Measurements from ENCODE around the gene RORB.

Gene RORB

DNA sequence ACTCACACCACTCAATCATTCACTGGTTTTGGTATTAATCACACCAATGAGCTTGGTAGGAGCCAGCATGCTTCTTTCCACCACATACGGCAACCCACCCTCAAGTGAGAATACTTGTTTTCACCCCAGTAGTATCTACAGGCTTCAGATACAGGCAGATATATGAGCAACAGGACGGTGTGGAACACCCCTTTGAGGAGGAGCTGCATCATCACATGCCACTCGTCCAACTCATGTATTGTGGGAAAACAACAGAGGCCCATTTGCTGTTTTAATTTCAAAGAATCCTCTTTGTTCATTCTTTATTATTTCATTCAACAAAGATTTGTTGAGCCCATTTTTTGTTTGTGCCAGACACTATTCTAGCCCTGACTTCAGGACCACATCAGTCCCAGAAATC is 46.0 kb downstream of the RORB start:
- no peak overlapping the region for H3K27ac ChIP-seq (ENCODE audit: low read length)
- no peaks in the 10 kb centered on the region for H3K4me1 ChIP-seq (ENCODE audit: control insufficient read depth, insufficient read depth, low read length)
- no peak overlapping the region for H3K9ac ChIP-seq (ENCODE audit: low read length in 2 of 2)
- H3K9me3 ChIP-seq (ENCODE audit: control insufficient read depth in 2 of 2, low read length in 2 of 2), result no peaks in the 10 kb centered on the region
- H3K27me3 ChIP-seq (ENCODE audit: control insufficient read depth in 1 of 2, insufficient read depth in 2 of 2, low read length in 2 of 2), result no peaks in the 10 kb centered on the region
- H3K4me3 ChIP-seq (ENCODE audit: low read length in 2 of 2), result no peak overlapping the region
- H3K36me3 ChIP-seq (ENCODE audit: control insufficient read depth in 2 of 2, insufficient read depth in 2 of 2, low read length in 2 of 2), result no peaks in the 10 kb centered on the region

DNA sequence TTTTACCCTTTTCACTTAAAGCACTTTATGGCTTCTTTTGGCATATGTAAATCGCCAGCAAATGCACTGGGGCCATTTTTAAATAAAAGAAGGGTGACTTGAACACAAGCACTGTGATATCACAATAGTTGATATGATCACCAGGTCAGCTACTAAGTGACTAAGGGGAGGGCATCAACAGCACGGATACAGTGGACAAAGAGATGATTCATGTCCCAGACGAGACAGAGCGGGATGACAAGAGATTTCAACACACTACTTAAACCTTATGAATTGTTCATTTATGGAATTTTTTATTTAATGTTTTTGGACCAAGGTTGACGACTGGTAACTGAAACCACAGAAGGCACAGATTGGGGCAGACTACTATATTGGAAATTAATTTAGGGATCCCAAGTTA is 54.1 kb downstream of the RORB start:
- H3K9ac ChIP-seq (ENCODE audit: low read length in 2 of 2), result no peak overlapping the region

DNA sequence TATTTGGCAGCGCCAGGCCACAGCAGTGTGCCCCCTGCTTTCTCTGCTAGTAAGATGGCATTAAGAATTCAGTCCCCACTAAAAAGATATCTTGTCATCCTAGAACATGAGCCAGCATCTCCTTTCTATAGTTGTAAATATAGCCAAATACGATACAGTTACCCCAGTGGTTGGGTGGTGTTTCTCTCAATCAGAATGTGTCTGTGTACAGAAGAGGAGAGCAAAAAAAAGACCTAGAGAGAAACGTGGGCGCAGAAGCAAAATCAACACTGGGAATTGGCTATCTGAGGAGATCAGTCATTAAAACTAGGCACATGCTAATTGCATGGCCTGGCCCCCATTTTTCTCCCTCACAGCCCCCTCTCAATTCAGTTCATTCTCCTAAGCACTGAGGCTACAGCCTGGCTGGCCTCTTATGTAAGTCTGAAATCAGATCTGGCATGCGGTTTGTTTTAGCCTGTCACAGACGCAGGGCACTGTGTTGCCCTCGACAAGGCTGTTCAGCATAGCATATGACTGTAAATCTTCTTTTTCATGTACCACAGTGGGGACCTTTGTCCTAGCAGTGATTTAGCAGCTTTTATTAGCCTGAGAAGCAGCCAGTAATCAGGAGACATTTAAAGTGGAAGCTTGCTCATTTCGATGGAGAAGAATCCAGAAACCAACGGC is 57.8 kb downstream of the RORB start:
- Histone ChIP-seq H3K4me3 (ENCODE audit: low read length in 2 of 2) (no peak overlapping the region), H3K27ac (ENCODE audit: low read length) (no peak overlapping the region), H3K27me3 (ENCODE audit: control insufficient read depth in 1 of 2, insufficient read depth in 2 of 2, low read length in 2 of 2) (no peaks in the 10 kb centered on the region), H3K9me3 (ENCODE audit: control insufficient read depth in 2 of 2, low read length in 2 of 2) (no peaks in the 10 kb centered on the region), H3K9ac (ENCODE audit: low read length in 2 of 2) (no peak overlapping the region), H3K36me3 (ENCODE audit: control insufficient read depth in 2 of 2, insufficient read depth in 2 of 2, low read length in 2 of 2) (no peaks in the 10 kb centered on the region), H3K4me1 (ENCODE audit: control insufficient read depth, insufficient read depth, low read length) (no peaks in the 10 kb centered on the region)

More for the DNA sequence above, 54.1 kb downstream of the RORB start:
- H3K27me3 ChIP-seq (ENCODE audit: control insufficient read depth in 1 of 2, insufficient read depth in 2 of 2, low read length in 2 of 2), result no peaks in the 10 kb centered on the region
- H3K4me3 ChIP-seq (ENCODE audit: low read length in 2 of 2), result no peak overlapping the region
- H3K9me3 ChIP-seq (ENCODE audit: control insufficient read depth in 2 of 2, low read length in 2 of 2), result no peaks in the 10 kb centered on the region
- no peak overlapping the region for H3K27ac ChIP-seq (ENCODE audit: low read length)
- H3K4me1 ChIP-seq (ENCODE audit: control insufficient read depth, insufficient read depth, low read length), result no peaks in the 10 kb centered on the region
- no peaks in the 10 kb centered on the region for H3K36me3 ChIP-seq (ENCODE audit: control insufficient read depth in 2 of 2, insufficient read depth in 2 of 2, low read length in 2 of 2)

DNA sequence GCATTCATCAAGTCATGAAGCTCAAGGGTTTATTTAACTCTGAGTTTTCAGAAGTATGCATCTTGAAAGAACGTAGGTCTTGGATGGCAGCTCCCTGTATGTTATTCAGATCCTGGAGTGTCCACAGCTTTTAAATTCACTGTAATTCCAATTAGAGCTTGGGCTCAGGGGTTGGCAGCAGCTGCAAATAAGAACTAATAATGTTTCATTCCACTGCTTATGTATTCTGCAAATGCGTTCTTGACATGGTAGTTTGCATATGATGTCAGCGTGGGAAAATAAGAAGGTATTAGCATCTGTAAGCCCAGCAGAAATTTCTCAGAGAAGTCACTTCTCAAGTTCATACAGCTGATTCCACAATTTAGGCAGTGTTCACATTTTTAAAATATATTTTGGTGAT is 58.4 kb downstream of the RORB start:
- no peaks in the 10 kb centered on the region for H3K27me3 ChIP-seq (ENCODE audit: control insufficient read depth in 1 of 2, insufficient read depth in 2 of 2, low read length in 2 of 2)
- no peak overlapping the region for H3K27ac ChIP-seq (ENCODE audit: low read length)
- H3K4me1 ChIP-seq (ENCODE audit: control insufficient read depth, insufficient read depth, low read length), result no peaks in the 10 kb centered on the region
- H3K36me3 ChIP-seq (ENCODE audit: control insufficient read depth in 2 of 2, insufficient read depth in 2 of 2, low read length in 2 of 2), result no peaks in the 10 kb centered on the region
- H3K4me3 ChIP-seq (ENCODE audit: low read length in 2 of 2), result no peak overlapping the region
- no peaks in the 10 kb centered on the region for H3K9me3 ChIP-seq (ENCODE audit: control insufficient read depth in 2 of 2, low read length in 2 of 2)
- H3K9ac ChIP-seq (ENCODE audit: low read length in 2 of 2), result no peak overlapping the region

DNA sequence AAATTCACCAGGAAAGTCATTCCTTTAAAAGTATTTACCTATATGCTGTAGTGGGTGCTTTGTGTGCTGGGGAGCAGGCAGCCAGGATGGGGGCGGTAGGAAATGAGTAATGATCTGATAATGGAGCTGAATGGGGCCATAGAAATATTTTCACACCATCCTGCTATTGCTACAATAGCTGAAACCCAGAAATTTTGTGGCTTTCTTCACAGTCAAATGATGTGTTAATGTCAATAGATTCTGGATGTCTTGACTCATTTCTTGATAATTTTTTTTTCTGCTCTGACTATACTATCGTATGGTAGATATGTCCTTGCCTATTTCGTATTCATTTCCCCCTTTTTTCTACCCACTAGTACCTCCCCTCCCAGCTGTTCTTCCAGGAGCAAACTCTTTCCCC is 59.5 kb downstream of the RORB start:
- Histone ChIP-seq H3K27ac (ENCODE audit: low read length) (no peak overlapping the region), H3K4me1 (ENCODE audit: control insufficient read depth, insufficient read depth, low read length) (no peaks in the 10 kb centered on the region), H3K9ac (ENCODE audit: low read length in 2 of 2) (no peak overlapping the region), H3K36me3 (ENCODE audit: control insufficient read depth in 2 of 2, insufficient read depth in 2 of 2, low read length in 2 of 2) (no peaks in the 10 kb centered on the region), H3K27me3 (ENCODE audit: control insufficient read depth in 1 of 2, insufficient read depth in 2 of 2, low read length in 2 of 2) (no peaks in the 10 kb centered on the region), H3K9me3 (ENCODE audit: control insufficient read depth in 2 of 2, low read length in 2 of 2) (no peaks in the 10 kb centered on the region), H3K4me3 (ENCODE audit: low read length in 2 of 2) (no peak overlapping the region)

DNA sequence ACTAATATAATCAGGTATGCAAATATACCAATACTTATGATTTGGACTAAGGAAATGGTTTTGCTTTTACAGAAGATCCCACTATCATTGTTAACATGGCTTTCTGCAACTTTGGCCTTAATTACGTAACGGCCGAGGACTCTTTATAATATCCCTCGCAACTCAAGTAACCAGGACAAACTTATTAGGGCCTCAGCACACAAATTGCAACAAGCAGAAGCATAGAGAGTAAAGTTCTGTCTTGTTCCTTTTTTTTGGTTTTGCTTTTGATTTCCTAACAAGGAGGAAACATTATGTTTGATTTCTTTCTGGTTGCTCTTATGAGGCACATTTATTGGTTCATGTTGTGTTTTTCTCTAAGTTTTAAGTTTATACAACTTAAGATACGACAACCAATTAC is 60.4 kb downstream of the RORB start:
- Histone ChIP-seq H3K9ac (ENCODE audit: low read length in 2 of 2) (no peak overlapping the region), H3K9me3 (ENCODE audit: control insufficient read depth in 2 of 2, low read length in 2 of 2) (no peaks in the 10 kb centered on the region), H3K27ac (ENCODE audit: low read length) (no peak overlapping the region), H3K4me1 (ENCODE audit: control insufficient read depth, insufficient read depth, low read length) (no peaks in the 10 kb centered on the region), H3K36me3 (ENCODE audit: control insufficient read depth in 2 of 2, insufficient read depth in 2 of 2, low read length in 2 of 2) (no peaks in the 10 kb centered on the region), H3K4me3 (ENCODE audit: low read length in 2 of 2) (no peak overlapping the region), H3K27me3 (ENCODE audit: control insufficient read depth in 1 of 2, insufficient read depth in 2 of 2, low read length in 2 of 2) (no peaks in the 10 kb centered on the region)

DNA sequence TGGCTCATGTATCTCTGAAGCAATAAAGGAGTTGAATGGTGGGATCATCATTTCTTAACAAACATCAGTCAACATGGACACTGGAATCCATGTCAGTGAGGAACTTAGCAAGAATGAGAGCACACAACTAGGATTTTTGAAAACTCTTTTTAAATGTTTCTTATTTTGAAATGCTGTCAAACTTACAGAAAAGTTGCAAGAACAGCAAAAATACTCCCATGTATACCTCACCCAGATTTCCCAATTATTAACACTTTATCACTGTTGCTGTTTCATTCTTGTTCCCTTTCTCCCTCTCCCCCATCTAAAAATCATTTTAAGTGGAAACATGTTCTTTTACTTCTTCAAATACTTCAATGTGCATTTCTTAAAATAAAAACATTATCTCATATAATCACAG is 65.5 kb downstream of the RORB start:
- Histone ChIP-seq H3K9me3 (ENCODE audit: control insufficient read depth in 2 of 2, low read length in 2 of 2) (no peaks in the 10 kb centered on the region), H3K27ac (ENCODE audit: low read length) (no peak overlapping the region), H3K27me3 (ENCODE audit: control insufficient read depth in 1 of 2, insufficient read depth in 2 of 2, low read length in 2 of 2) (no peaks in the 10 kb centered on the region), H3K4me1 (ENCODE audit: control insufficient read depth, insufficient read depth, low read length) (no peaks in the 10 kb centered on the region), H3K36me3 (ENCODE audit: control insufficient read depth in 2 of 2, insufficient read depth in 2 of 2, low read length in 2 of 2) (no peaks in the 10 kb centered on the region), H3K4me3 (ENCODE audit: low read length in 2 of 2) (no peak overlapping the region), H3K9ac (ENCODE audit: low read length in 2 of 2) (no peak overlapping the region)

DNA sequence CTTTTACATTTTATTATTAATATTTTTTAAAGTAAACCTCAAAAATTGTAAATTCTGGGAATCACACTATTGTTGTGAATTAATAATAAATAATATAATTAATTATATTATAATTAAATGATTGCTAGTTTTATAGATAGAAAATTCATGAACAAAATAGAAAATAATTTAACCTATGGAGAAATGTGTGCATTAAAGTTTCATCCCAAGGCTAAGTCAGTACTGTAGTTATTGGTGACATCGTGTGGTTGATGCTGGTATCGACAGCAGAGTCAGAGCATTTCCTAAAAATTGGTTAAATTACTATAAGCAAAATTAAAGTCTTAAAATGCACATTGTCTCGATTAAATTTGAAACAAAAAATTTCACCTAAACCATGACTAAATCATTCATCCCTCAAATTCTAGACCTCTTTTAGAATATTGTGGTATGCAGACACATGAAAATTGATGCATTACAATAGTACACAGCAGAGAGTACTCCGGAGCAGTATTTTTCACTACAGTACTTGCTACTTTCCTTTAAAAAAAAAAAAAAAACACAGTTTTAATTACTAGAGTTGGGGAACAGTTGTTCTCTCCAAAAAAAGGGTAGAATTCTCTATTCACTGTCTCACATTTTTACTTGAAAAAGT is 73.9 kb downstream of the RORB start:
- Histone ChIP-seq H3K4me1 (ENCODE audit: control insufficient read depth, insufficient read depth, low read length) (no peaks in the 10 kb centered on the region), H3K9me3 (ENCODE audit: control insufficient read depth in 2 of 2, low read length in 2 of 2) (no peaks in the 10 kb centered on the region), H3K36me3 (ENCODE audit: control insufficient read depth in 2 of 2, insufficient read depth in 2 of 2, low read length in 2 of 2) (no peaks in the 10 kb centered on the region), H3K9ac (ENCODE audit: low read length in 2 of 2) (no peak overlapping the region), H3K4me3 (ENCODE audit: low read length in 2 of 2) (no peak overlapping the region), H3K27me3 (ENCODE audit: control insufficient read depth in 1 of 2, insufficient read depth in 2 of 2, low read length in 2 of 2) (no peaks in the 10 kb centered on the region), H3K27ac (ENCODE audit: low read length) (no peak overlapping the region)

DNA sequence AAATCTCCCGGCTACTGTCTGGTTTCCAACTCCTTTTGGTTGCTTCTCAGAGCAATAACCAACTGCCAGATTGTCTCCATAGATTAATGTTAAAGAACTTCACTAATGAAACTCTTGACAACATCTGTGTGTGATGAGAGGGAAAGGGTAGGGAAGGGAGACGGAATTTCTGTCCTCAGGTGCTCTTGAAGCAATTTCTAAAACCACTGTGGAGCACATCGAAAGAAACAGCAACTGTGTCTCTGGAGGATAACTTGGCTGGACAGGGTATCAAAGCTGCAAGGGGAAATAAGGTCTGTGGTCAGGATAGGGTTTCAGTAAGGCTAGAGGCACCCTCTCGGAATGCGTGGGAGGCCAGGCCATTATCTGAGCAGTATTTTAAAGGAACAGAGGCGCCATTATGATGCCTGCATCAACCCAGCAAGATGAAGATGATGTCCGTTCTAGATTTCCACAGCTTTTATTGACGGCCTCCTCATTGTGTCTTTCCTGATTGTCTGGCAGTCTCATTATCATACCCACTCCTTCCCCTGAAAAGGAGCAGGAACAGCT is 76.6 kb downstream of the RORB start:
- Histone ChIP-seq H3K9me3 (ENCODE audit: control insufficient read depth in 2 of 2, low read length in 2 of 2) (no peaks in the 10 kb centered on the region), H3K27ac (ENCODE audit: low read length) (no peak overlapping the region), H3K36me3 (ENCODE audit: control insufficient read depth in 2 of 2, insufficient read depth in 2 of 2, low read length in 2 of 2) (no peaks in the 10 kb centered on the region), H3K4me1 (ENCODE audit: control insufficient read depth, insufficient read depth, low read length) (no peaks in the 10 kb centered on the region), H3K27me3 (ENCODE audit: control insufficient read depth in 1 of 2, insufficient read depth in 2 of 2, low read length in 2 of 2) (no peaks in the 10 kb centered on the region), H3K4me3 (ENCODE audit: low read length in 2 of 2) (no peak overlapping the region), H3K9ac (ENCODE audit: low read length in 2 of 2) (no peak overlapping the region)

DNA sequence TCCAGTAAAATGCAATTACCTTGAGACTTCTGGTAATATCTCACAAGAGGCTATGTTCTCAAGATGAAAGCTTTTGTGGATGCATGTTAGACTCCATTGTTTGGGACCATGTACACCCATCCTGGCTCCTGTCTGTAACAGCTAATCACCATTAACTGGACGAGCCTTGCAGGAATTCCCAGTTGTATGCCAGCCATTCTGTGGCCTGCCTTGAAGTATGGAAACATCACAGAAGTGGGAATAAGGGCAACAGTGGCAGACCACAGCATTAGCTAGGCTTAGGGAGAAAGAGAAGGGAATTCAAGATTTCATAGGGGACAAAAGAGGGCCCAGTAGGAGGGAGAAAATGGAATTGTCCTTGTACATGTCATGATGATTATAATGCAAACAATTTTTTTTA is 79.0 kb downstream of the RORB start:
- Histone ChIP-seq H3K4me3 (ENCODE audit: low read length in 2 of 2) (no peak overlapping the region), H3K27ac (ENCODE audit: low read length) (no peak overlapping the region), H3K36me3 (ENCODE audit: control insufficient read depth in 2 of 2, insufficient read depth in 2 of 2, low read length in 2 of 2) (no peaks in the 10 kb centered on the region), H3K27me3 (ENCODE audit: control insufficient read depth in 1 of 2, insufficient read depth in 2 of 2, low read length in 2 of 2) (no peaks in the 10 kb centered on the region), H3K4me1 (ENCODE audit: control insufficient read depth, insufficient read depth, low read length) (no peaks in the 10 kb centered on the region), H3K9ac (ENCODE audit: low read length in 2 of 2) (no peak overlapping the region), H3K9me3 (ENCODE audit: control insufficient read depth in 2 of 2, low read length in 2 of 2) (no peaks in the 10 kb centered on the region)

DNA sequence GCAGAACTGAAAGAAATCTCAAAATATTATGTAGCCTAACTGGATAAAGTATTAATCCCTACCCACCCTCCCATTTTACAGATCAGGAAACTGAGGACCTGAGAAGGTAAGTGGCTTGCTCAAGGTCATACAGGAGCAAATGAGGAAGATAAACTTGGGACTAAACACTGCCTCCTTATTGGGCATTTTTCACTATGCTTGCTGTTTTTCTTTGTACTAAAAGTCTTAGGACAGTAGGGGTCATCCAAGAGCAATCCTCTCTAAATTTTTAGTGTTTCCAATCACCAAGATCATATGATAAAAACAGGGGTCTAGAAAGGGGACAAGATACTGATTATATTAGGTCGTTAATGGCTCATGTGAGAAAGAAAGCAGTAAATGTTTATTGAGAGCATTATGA is 80.8 kb downstream of the RORB start:
- Histone ChIP-seq H3K4me1 (ENCODE audit: control insufficient read depth, insufficient read depth, low read length) (no peaks in the 10 kb centered on the region), H3K27ac (ENCODE audit: low read length) (no peak overlapping the region), H3K4me3 (ENCODE audit: low read length in 2 of 2) (no peak overlapping the region), H3K9me3 (ENCODE audit: control insufficient read depth in 2 of 2, low read length in 2 of 2) (no peaks in the 10 kb centered on the region), H3K36me3 (ENCODE audit: control insufficient read depth in 2 of 2, insufficient read depth in 2 of 2, low read length in 2 of 2) (no peaks in the 10 kb centered on the region), H3K9ac (ENCODE audit: low read length in 2 of 2) (no peak overlapping the region), H3K27me3 (ENCODE audit: control insufficient read depth in 1 of 2, insufficient read depth in 2 of 2, low read length in 2 of 2) (no peaks in the 10 kb centered on the region)

Data from stomach smooth muscle (tissue), 2 donors.